GM12878 (cell line): ENCODE data around the gene RDM1. TPM values are rescaled to one million over a fixed set of nuclear protein-coding genes. Genes with fewer than 3 reads are reported as not detected.
A peak's percentile ranks its signal among the peaks of the same experiment; 100 is the strongest.

Experiments
- BRCA1 ChIP-seq: IDR thresholded peaks from 2 replicates; pipeline ENCODE4 v1.6.1; 2011; ENCODE audit warnings: low read depth, low read length, improper control_type of control experiment
- CREB1 ChIP-seq: IDR thresholded peaks from 2 replicates; pipeline ENCODE4 v1.6.1; 2012; ENCODE audit warnings: low read depth, mild to moderate bottlenecking, inconsistent platforms
- EZH2 ChIP-seq: IDR thresholded peaks from 2 replicates; pipeline ENCODE4 v1.6.1; 2012; ENCODE audit warnings: low read depth, mild to moderate bottlenecking, control low read depth, inconsistent platforms, low read length, borderline replicate concordance; ENCODE audit not compliant: control insufficient read depth
- GATAD2B ChIP-seq: fragments of 450-650 bp; conservative IDR thresholded peaks from 2 replicates; pipeline ENCODE4 v1.6.1; 2017; ENCODE audit warnings: low read depth, mild to moderate bottlenecking, moderate library complexity
- KDM1A ChIP-seq: fragments of 200-600 bp; sonication (generic); IDR thresholded peaks from 2 replicates; pipeline ENCODE4 v1.6.1; 2016; ENCODE audit warnings: borderline replicate concordance
- MTA3 ChIP-seq: IDR thresholded peaks from 2 replicates; pipeline ENCODE4 v1.6.1; 2012; ENCODE audit warnings: low read length, inconsistent platforms, borderline replicate concordance
- MXI1 ChIP-seq: fragments of 150-350 bp; IDR thresholded peaks from 2 replicates; pipeline ENCODE4 v1.6.1; 2011; ENCODE audit warnings: low read depth, mild to moderate bottlenecking, inconsistent platforms, low read length, improper control_type of control experiment
- NFXL1 ChIP-seq: fragments of 450-650 bp; IDR thresholded peaks from 2 replicates; pipeline ENCODE4 v1.6.1; 2017; ENCODE audit warnings: antibody characterized with exemption, mild to moderate bottlenecking, borderline replicate concordance
- PAX8 ChIP-seq: fragments of 450-650 bp; IDR thresholded peaks from 2 replicates; pipeline ENCODE4 v1.6.1; 2017; ENCODE audit warnings: mild to moderate bottlenecking, moderate library complexity
- RB1 ChIP-seq: fragments of 450-650 bp; formaldehyde crosslinking; IDR thresholded peaks from 2 replicates; pipeline ENCODE4 v1.6.1; 2017; ENCODE audit warnings: mild to moderate bottlenecking, borderline replicate concordance
- STAT3 ChIP-seq: IDR thresholded peaks from 2 replicates; pipeline ENCODE4 v1.6.1; 2011; ENCODE audit warnings: low read depth, low read length, improper control_type of control experiment
- SUZ12 ChIP-seq: fragments of 200-600 bp; sonication (generic); IDR thresholded peaks from one replicate; pipeline ENCODE4 v1.6.1; 2018; ENCODE audit warnings: antibody characterized with exemption, mild to moderate bottlenecking; ENCODE audit not compliant: unreplicated experiment
- TARDBP ChIP-seq: IDR thresholded peaks from 2 replicates; pipeline ENCODE4 v1.6.1; 2016; ENCODE audit warnings: borderline replicate concordance
- WRNIP1 ChIP-seq: IDR thresholded peaks from 2 replicates; pipeline ENCODE4 v1.6.1; 2011; ENCODE audit warnings: low read depth, low read length, improper control_type of control experiment, borderline replicate concordance
- ZBED1 ChIP-seq: IDR thresholded peaks from 2 replicates; pipeline ENCODE4 v1.6.1; 2016; ENCODE audit warnings: borderline replicate concordance
- ZNF207 ChIP-seq: fragments of 450-650 bp; IDR thresholded peaks from 2 replicates; pipeline ENCODE4 v1.6.1; 2014; ENCODE audit warnings: antibody characterized with exemption, mild to moderate bottlenecking, borderline replicate concordance
- polyA plus RNA-seq, 11 experiments: library from polyadenylated mRNA; depleted of rRNA in 4 of 11; unstranded in 6 of 11; stranded (reverse) in 5 of 11; fragments of >200 nt; fragmentation: Nextera tagmentation in 4 of 11; fragmentation: Illumina TruSeq in 1 of 11; extraction: Ambion mirVana in 4 of 11; extraction: Trizol in 1 of 11; gene quantifications; 1 replicate in 1 of 11; 2 replicates in 10 of 11; pipeline versions ENCODE4 v1.2.1 to v1.2.3, GENCODE V29; 2011 to 2016; ENCODE audit warnings: inconsistent platforms in 2 of 11, missing spikeins in 2 of 11, low read depth in 1 of 11
- total RNA-seq, 4 experiments: library from RNA; depleted of rRNA in 3 of 4; stranded (reverse); fragments of >200 nt in 3 of 4; fragmentation: Illumina TruSeq in 1 of 4; extraction: Trizol in 1 of 4; gene quantifications; 2 replicates each; pipeline versions ENCODE4 v1.2.1 to v1.2.3, GENCODE V29; 2013 to 2021
- TF ChIP-seq, protein P1 (sequence below): fragments of 450-650 bp; IDR thresholded peaks from 2 replicates; pipeline ENCODE4 v1.6.1; 2018; ENCODE audit warnings: mild to moderate bottlenecking, low read depth, moderate library complexity; ENCODE audit not compliant: partially characterized antibody
- TF ChIP-seq, protein P2 (sequence below): fragments of 150-350 bp; IDR thresholded peaks from 2 replicates; pipeline ENCODE4 v1.6.1; 2016; ENCODE audit warnings: low read depth, low read length
- TF ChIP-seq, protein P3 (sequence below): IDR thresholded peaks from 2 replicates; pipeline ENCODE4 v1.6.1; 2012; ENCODE audit warnings: improper control_type of control experiment, low read depth, low read length; ENCODE audit not compliant: insufficient replicate concordance

RDM1 gene
- total and polyA plus RNA-seq, 10 of the 15 experiments (the other 5 are each of a cell fraction or from before 2014, with no cell fraction given), result 5.7 to 18.4 (median 10.7) TPM

DNA sequence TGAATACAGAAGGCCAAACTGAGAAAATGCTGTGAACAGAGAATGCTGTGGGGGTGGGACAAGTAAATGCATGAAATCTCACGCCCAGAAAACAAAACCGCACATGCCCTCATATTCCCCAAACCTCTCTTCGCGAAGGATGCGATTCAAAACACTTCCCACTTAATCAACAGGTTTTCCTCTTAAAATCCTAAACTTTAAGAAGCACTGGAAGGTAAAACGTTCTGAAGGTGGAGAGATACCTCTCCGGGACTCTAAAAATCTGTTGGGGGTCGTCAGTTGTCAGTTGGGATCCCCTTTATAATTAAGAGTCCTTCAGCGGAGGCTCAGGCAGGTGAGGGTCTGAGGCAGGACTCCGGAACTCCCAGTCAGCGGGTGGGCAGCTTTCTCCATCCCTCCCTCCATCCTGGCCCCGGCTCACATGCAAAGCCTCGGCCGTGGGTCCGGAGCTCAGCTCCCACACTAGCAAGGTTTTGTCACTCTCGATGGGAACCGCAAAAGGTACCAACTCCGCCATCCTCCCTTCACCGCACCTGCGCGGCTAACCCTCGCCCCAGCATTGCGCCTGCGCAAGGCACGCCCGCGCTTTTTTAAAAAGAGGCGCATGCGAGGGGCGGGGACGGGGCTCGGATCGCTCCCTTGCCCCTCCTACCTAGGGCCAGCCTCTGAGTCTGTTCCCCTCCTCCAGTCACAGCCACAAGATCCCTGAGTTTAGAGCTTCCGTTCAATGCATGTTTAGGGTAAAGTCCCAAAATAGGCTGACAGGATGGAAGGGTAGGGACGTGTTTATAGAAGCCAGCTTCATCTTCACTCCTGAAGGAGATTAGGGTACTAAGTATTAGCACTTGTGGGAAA lies at the start of gene RDM1 (continued):
- TF ChIP-seq ZBED1 (no peak), KDM1A (no peak), TARDBP (no peak), MXI1 (peak; percentile 93), GATAD2B (peak; percentile 56; the same call in 1 of the 2 replicates), BRCA1 (no peak), PAX8 (no peak), MTA3 (no peak), ZNF207 (peak; percentile 72; the same call in 1 of the 2 replicates), CREB1 (no peak), RB1 (peak; percentile 90; the same call in 1 of the 2 replicates), WRNIP1 (no peak), SUZ12 (no peak), EZH2 (no peak), STAT3 (no peak), NFXL1 (no peak)
- TF ChIP-seq, protein P1, sequence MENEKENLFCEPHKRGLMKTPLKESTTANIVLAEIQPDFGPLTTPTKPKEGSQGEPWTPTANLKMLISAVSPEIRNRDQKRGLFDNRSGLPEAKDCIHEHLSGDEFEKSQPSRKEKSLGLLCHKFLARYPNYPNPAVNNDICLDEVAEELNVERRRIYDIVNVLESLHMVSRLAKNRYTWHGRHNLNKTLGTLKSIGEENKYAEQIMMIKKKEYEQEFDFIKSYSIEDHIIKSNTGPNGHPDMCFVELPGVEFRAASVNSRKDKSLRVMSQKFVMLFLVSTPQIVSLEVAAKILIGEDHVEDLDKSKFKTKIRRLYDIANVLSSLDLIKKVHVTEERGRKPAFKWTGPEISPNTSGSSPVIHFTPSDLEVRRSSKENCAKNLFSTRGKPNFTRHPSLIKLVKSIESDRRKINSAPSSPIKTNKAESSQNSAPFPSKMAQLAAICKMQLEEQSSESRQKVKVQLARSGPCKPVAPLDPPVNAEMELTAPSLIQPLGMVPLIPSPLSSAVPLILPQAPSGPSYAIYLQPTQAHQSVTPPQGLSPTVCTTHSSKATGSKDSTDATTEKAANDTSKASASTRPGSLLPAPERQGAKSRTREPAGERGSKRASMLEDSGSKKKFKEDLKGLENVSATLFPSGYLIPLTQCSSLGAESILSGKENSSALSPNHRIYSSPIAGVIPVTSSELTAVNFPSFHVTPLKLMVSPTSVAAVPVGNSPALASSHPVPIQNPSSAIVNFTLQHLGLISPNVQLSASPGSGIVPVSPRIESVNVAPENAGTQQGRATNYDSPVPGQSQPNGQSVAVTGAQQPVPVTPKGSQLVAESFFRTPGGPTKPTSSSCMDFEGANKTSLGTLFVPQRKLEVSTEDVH, result no peak
- TF ChIP-seq, protein P2, sequence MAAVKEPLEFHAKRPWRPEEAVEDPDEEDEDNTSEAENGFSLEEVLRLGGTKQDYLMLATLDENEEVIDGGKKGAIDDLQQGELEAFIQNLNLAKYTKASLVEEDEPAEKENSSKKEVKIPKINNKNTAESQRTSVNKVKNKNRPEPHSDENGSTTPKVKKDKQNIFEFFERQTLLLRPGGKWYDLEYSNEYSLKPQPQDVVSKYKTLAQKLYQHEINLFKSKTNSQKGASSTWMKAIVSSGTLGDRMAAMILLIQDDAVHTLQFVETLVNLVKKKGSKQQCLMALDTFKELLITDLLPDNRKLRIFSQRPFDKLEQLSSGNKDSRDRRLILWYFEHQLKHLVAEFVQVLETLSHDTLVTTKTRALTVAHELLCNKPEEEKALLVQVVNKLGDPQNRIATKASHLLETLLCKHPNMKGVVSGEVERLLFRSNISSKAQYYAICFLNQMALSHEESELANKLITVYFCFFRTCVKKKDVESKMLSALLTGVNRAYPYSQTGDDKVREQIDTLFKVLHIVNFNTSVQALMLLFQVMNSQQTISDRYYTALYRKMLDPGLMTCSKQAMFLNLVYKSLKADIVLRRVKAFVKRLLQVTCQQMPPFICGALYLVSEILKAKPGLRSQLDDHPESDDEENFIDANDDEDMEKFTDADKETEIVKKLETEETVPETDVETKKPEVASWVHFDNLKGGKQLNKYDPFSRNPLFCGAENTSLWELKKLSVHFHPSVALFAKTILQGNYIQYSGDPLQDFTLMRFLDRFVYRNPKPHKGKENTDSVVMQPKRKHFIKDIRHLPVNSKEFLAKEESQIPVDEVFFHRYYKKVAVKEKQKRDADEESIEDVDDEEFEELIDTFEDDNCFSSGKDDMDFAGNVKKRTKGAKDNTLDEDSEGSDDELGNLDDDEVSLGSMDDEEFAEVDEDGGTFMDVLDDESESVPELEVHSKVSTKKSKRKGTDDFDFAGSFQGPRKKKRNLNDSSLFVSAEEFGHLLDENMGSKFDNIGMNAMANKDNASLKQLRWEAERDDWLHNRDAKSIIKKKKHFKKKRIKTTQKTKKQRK, result no peak
- TF ChIP-seq, protein P3, sequence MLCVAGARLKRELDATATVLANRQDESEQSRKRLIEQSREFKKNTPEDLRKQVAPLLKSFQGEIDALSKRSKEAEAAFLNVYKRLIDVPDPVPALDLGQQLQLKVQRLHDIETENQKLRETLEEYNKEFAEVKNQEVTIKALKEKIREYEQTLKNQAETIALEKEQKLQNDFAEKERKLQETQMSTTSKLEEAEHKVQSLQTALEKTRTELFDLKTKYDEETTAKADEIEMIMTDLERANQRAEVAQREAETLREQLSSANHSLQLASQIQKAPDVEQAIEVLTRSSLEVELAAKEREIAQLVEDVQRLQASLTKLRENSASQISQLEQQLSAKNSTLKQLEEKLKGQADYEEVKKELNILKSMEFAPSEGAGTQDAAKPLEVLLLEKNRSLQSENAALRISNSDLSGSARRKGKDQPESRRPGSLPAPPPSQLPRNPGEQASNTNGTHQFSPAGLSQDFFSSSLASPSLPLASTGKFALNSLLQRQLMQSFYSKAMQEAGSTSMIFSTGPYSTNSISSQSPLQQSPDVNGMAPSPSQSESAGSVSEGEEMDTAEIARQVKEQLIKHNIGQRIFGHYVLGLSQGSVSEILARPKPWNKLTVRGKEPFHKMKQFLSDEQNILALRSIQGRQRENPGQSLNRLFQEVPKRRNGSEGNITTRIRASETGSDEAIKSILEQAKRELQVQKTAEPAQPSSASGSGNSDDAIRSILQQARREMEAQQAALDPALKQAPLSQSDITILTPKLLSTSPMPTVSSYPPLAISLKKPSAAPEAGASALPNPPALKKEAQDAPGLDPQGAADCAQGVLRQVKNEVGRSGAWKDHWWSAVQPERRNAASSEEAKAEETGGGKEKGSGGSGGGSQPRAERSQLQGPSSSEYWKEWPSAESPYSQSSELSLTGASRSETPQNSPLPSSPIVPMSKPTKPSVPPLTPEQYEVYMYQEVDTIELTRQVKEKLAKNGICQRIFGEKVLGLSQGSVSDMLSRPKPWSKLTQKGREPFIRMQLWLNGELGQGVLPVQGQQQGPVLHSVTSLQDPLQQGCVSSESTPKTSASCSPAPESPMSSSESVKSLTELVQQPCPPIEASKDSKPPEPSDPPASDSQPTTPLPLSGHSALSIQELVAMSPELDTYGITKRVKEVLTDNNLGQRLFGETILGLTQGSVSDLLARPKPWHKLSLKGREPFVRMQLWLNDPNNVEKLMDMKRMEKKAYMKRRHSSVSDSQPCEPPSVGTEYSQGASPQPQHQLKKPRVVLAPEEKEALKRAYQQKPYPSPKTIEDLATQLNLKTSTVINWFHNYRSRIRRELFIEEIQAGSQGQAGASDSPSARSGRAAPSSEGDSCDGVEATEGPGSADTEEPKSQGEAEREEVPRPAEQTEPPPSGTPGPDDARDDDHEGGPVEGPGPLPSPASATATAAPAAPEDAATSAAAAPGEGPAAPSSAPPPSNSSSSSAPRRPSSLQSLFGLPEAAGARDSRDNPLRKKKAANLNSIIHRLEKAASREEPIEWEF, result no peak
